Measurements from ENCODE around the gene SEMA3F.
A peak's percentile ranks its signal among the peaks of the same experiment; 100 is the strongest.

SEMA3F gene

GRCh38 chr3:50128001-50128400 lies 27.1 kb upstream of the SEMA3F start:
- in situ Hi-C loops (cut with HindIII; ENCODE audit: low pct_ligation_motif_present, low pct_unique_long_range_greater_than_20kb, low sequenced_read_pairs) = no loop called here

GRCh38 chr3:50130436-50130835 lies 24.7 kb upstream of the SEMA3F start:
- DNase-seq = no peak
- in situ Hi-C loops (cut with HindIII; ENCODE audit: low pct_ligation_motif_present, low pct_unique_long_range_greater_than_20kb, low sequenced_read_pairs) = no loop called here

More at GRCh38 chr3:50128001-50128400, 27.1 kb upstream of the SEMA3F start:
- DNase-seq = no peak

GRCh38 chr3:50132421-50133282 lies 22.5 kb upstream of the SEMA3F start:
- in situ Hi-C loops (cut with HindIII; ENCODE audit: low pct_ligation_motif_present, low pct_unique_long_range_greater_than_20kb, low sequenced_read_pairs) = no loop called here
- no peak for DNase-seq

- DNase-seq = no peak
- in situ Hi-C loops (cut with HindIII; ENCODE audit: low pct_ligation_motif_present, low pct_unique_long_range_greater_than_20kb, low sequenced_read_pairs) = no loop called here
These were observed 21.9 kb upstream of the SEMA3F start for GRCh38 chr3:50133283-50133615.

- in situ Hi-C loops (cut with HindIII; ENCODE audit: low pct_ligation_motif_present, low pct_unique_long_range_greater_than_20kb, low sequenced_read_pairs) = no loop called here
- no peak for DNase-seq
These were observed 20.8 kb upstream of the SEMA3F start for GRCh38 chr3:50134367-50134766.

GRCh38 chr3:50135964-50136363 lies 19.2 kb upstream of the SEMA3F start:
- in situ Hi-C loops (cut with HindIII; ENCODE audit: low pct_ligation_motif_present, low pct_unique_long_range_greater_than_20kb, low sequenced_read_pairs) = no loop called here
- no peak for DNase-seq

GRCh38 chr3:50136714-50137405 lies 18.3 kb upstream of the SEMA3F start:
- in situ Hi-C loops (cut with HindIII; ENCODE audit: low pct_ligation_motif_present, low pct_unique_long_range_greater_than_20kb, low sequenced_read_pairs) = no loop called here
- peak; percentile 42 for DNase-seq

GRCh38 chr3:50137531-50137930 lies 17.6 kb upstream of the SEMA3F start:
- in situ Hi-C loops (cut with HindIII; ENCODE audit: low pct_ligation_motif_present, low pct_unique_long_range_greater_than_20kb, low sequenced_read_pairs) = no loop called here
- DNase-seq = no peak

- in situ Hi-C loops (cut with HindIII; ENCODE audit: low pct_ligation_motif_present, low pct_unique_long_range_greater_than_20kb, low sequenced_read_pairs) = no loop called here
- DNase-seq = no peak
These were observed 16.6 kb upstream of the SEMA3F start for GRCh38 chr3:50138266-50139200.

- in situ Hi-C loops (cut with HindIII; ENCODE audit: low pct_ligation_motif_present, low pct_unique_long_range_greater_than_20kb, low sequenced_read_pairs) = no loop called here
These were observed 15.8 kb upstream of the SEMA3F start for GRCh38 chr3:50139308-50139707.

GRCh38 chr3:50139718-50140423 lies 15.3 kb upstream of the SEMA3F start:
- no peak for DNase-seq
- in situ Hi-C loops (cut with HindIII; ENCODE audit: low pct_ligation_motif_present, low pct_unique_long_range_greater_than_20kb, low sequenced_read_pairs) = no loop called here

More at GRCh38 chr3:50139308-50139707, 15.8 kb upstream of the SEMA3F start:
- no peak for DNase-seq

- in situ Hi-C loops (cut with HindIII; ENCODE audit: low pct_ligation_motif_present, low pct_unique_long_range_greater_than_20kb, low sequenced_read_pairs) = no loop called here
- no peak for DNase-seq
These were observed 14.1 kb upstream of the SEMA3F start for GRCh38 chr3:50140990-50141389.

- no peak for DNase-seq
- in situ Hi-C loops (cut with HindIII; ENCODE audit: low pct_ligation_motif_present, low pct_unique_long_range_greater_than_20kb, low sequenced_read_pairs) = no loop called here
These were observed 8.7 kb upstream of the SEMA3F start for GRCh38 chr3:50146316-50146901.

GRCh38 chr3:50147016-50147415 lies 8.1 kb upstream of the SEMA3F start:
- DNase-seq = no peak
- in situ Hi-C loops (cut with HindIII; ENCODE audit: low pct_ligation_motif_present, low pct_unique_long_range_greater_than_20kb, low sequenced_read_pairs) = no loop called here

GRCh38 chr3:50147447-50147846 lies 7.7 kb upstream of the SEMA3F start:
- in situ Hi-C loops (cut with HindIII; ENCODE audit: low pct_ligation_motif_present, low pct_unique_long_range_greater_than_20kb, low sequenced_read_pairs) = no loop called here
- DNase-seq = no peak

GRCh38 chr3:50147861-50148260 lies 7.3 kb upstream of the SEMA3F start:
- no peak for DNase-seq
- in situ Hi-C loops (cut with HindIII; ENCODE audit: low pct_ligation_motif_present, low pct_unique_long_range_greater_than_20kb, low sequenced_read_pairs) = no loop called here

GRCh38 chr3:50150404-50150750 lies 4.7 kb upstream of the SEMA3F start:
- DNase-seq = no peak
- in situ Hi-C loops (cut with HindIII; ENCODE audit: low pct_ligation_motif_present, low pct_unique_long_range_greater_than_20kb, low sequenced_read_pairs) = no loop called here
